NCI-H146 treated with DMSO at 0.1 percent for 48 hours (cell line): ENCODE results near the gene SLC15A3.

Source experiments
- DNase-seq: peaks from one replicate; lab custom pipeline; 2025; ENCODE audit not compliant: unreplicated experiment; lab: John Stamatoyannopoulos, UW

Gene SLC15A3

GRCh38 chr11:60946601-60947264 is 5.2 kb downstream of the SLC15A3 start:
- DNase-seq = no peak

- no peak for DNase-seq
These were observed 6.7 kb downstream of the SLC15A3 start for GRCh38 chr11:60945295-60945667.

DNA sequence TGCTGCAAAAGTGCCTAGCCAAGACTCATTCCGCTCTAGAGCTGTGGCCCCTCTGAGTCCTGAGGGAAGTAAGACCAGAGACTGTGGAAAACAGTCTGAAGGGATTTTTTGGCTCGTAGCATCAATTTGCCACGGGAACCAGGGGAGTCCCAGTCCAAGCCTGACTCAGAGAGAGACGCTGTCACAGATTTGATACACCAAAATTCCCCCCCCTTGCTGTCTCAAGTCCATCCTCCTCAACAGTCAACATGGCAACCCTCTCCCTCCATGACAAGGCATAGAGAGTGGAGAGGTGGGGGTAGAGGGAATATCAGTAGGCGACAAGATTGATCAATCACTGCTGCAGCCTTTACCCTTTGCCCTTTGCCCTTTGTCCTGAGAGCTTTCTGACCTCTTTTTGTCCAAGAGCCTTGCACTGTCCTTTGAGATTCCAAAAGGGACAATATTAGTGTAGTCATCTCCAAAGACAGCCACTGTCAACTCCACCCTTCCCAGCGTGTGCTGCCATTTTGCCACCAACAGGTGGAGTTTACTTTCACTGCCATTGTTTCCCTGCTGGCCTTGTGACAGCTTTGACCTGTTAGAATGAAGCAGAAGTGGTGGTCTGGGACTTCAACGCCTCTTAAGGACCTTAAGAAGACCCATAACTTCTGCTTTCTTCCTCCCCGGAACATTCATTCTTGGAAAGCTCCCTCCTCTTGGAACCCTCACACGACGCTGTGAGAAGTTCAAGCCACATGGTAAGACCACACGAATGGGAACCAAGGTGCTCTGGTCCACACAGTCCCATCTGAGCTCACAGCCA is 7.3 kb downstream of the SLC15A3 start:
- DNase-seq = no peak

GRCh38 chr11:60942970-60943565 is 8.9 kb downstream of the SLC15A3 start:
- DNase-seq = no peak

DNA sequence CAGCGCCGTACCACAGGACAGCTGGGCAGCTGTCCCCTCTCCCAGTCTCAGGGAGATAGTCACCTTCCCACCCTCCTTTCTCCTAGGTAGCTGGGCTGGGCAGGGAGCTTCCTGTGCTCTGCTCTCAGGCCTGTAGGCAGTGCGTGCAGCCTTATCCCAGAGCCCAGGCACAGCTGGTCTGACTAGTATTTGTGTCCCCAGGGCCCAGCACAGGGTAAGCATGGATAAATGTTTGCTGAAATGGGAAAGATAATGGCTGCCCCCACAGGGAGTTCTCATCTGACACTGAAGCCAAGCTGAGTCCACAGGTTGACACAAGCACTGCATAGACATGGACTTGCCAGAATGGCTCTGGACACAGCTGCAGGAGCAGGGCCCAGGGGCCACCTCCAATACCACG is 9.8 kb downstream of the SLC15A3 start:
- DNase-seq = peak; percentile 44

GRCh38 chr11:60941371-60942119 is 10.4 kb downstream of the SLC15A3 start:
- no peak for DNase-seq

DNA sequence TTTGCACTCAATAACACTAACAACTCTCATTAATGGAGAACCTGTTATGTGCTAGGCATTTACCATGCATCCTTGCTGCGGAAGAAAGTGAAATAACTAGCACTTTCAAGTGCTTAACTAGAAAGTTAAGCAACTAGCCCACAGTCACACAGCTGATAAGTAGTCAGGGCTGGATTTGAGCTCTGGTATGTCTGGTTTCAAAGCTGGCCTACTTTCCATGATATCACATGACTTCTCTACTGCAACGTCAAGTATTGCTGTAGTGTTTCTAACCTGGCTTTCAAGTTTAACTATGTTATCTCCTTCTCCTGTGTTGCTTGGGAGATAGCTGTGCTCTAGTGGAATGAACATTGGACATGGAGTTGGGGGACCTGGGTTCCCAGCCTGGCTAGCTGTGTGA is 12.1 kb downstream of the SLC15A3 start:
- no peak for DNase-seq

DNA sequence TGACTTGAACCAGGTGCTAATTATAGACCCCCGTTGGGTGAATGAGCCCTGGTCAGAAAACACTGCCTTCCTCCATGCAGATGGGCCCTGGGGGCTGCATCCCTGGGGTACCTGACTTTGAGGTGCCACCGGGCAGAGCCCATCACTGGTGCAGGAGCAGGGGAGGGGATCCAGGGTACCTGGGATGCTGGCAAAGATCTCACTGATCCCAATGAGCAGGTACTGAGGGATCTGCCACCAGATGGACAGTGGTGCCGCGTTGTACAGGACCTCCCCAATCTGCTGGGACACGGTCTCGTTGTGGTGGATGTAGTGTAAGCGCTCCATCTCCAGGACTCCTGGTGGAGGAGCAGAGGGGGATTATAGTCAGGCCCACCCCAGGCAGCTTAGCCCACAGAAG is 12.7 kb downstream of the SLC15A3 start:
- DNase-seq = no peak

DNA sequence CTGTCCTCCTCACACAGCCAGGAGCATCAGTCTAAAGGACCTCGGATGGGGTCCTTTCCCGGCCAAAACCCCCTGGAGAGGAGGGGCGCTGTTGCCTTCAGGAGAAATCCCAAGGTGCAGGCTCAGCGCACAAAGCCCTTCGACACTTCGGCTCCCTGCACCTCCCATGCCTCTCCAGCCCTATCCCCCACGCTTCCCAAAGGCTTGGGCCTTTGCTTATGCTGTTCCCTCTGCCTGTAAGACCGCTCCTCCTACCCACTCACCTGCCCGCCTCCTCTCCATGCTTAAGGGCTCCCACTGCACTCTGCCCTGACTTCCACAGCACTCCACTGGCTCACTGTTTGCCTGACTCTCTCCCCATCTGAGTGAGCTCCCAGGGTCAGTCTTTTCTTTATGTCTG is 13.5 kb downstream of the SLC15A3 start:
- DNase-seq = no peak

DNA sequence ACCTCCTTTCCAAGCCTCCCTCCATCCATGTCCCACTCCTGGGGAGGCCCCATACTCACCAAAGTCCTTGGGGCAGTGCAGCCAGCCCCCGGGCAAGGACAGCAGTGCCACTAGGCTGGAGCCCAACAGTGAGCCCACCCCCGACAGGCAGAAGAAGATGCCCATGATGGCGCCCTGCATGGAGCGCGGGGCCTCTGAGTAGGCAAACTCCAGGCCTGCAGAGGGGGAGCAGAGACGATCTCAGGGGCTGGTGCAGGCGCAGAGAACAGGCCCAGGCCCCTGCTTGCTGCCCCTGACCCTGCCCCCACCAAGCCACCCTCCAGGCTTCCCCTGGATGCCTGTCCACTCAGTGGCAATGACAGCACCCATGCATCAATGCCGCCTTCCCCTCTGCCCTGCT is 14.2 kb downstream of the SLC15A3 start:
- no peak for DNase-seq

DNA sequence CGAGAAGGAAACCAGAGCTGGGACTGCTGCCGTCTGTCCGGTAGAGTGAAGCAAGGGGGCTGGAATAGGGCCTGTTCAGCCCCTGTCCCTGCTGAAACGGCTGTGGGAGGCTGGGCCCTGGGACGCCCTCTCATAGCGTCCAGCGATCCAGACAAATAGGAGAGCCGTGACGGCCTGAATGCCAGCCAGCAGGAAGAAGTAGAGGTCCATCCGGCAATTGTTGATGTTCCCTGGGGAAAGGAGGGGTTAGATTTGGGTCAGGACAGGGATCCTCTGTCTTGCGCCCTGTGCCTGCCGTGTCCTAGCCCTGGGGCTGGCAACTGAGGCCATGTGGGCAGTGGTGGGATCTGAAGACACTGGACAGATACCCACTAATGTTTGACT is 14.8 kb downstream of the SLC15A3 start:
- DNase-seq = no peak

DNA sequence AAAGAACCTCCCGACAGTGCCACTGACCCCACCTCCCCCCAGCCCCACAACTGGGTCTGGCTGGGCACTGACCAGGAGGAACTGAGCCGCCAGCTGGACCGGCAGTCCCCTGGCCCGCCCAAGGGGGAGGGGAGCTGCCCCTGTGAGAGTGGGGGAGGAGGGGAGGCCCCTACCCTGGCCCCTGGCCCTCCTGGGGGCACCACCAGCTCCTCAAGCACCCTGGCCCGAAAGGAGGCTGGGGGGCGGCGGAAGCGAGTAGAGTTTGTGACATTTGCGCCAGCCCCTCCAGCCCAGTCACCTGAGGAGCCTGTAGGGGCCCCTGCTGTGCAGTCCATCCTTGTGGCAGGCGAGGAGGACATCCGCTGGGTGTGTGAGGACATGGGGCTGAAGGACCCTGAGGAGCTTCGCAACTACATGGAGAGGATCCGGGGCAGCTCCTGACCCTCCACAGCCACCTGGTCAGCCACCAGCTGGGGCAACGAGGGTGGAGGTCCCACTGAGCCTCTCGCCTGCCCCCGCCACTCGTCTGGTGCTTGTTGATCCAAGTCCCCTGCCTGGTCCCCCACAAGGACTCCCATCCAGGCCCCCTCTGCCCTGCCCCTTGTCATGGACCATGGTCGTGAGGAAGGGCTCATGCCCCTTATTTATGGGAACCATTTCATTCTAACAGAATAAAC is 15.4 kb downstream of the SLC15A3 start:
- no peak for DNase-seq

DNA sequence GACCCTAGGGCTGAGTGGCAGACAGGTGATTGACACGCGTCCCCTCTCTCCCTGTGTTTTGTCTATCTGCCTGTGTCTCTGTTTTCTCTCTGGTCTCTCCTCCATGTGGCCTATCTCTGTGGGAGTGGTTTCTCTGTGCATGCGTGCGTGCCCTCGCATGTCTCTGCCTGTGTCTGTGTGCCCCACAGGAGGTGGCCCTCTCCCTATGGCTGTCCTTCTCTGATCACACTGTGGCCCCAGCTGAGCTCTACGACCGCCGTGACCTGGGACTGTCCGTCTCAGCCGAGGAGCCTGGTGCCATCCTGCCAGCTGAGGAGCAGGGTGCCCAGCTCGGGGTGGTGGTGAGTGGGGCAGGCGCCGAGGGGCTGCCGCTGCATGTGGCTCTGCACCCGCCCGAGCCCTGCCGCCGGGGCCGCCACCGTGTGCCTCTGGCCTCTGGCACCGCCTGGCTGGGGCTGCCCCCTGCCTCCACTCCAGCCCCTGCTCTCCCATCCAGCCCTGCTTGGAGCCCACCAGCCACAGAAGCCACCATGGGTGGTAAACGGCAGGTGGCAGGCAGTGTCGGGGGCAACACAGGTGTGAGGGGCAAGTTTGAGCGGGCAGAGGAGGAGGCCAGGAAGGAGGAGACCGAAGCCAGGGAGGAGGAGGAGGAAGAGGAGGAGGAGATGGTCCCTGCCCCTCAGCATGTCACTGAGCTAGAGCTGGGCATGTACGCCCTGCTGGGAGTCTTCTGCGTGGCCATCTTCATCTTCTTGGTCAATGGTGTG is 16.1 kb downstream of the SLC15A3 start:
- no peak for DNase-seq

DNA sequence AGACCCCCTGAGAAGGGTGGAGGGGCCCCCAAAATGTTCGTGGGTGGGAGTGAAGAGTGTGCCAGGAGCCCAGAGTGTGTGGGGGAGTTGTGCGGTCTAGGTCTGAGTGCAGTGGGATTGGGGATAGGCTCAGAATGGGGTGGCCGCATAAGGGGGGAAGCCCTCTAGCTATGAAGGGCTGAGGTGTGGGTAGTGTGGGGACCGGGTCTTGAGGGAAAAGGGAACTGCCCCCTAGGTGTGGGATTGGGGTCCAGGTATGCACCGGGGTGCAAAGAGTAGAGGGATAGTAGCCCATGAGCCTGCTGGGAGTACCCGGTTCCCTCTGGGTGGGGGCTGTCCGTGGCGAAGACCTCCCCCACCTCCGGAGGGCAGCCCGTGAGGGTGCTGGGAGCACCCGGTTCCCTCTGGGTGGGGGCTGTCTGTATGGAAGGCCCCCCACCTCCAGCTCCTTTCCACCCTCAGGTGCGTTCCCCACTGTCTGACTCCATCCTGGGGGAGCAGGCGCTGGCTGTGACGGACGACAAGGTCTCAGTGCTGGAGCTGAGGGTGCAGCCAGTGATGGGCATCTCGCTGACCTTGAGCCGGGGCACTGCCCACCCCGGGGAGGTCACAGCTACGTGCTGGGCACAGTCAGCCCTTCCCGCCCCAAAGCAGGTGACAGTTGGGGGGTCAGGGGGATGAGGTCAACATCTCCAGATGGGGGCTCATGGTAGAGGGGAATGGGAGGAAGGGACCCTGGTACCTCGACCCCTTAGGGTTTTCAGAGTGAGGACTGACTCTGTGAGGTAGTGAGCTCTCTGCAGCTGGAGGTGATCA is 17.0 kb downstream of the SLC15A3 start:
- no peak for DNase-seq

DNA sequence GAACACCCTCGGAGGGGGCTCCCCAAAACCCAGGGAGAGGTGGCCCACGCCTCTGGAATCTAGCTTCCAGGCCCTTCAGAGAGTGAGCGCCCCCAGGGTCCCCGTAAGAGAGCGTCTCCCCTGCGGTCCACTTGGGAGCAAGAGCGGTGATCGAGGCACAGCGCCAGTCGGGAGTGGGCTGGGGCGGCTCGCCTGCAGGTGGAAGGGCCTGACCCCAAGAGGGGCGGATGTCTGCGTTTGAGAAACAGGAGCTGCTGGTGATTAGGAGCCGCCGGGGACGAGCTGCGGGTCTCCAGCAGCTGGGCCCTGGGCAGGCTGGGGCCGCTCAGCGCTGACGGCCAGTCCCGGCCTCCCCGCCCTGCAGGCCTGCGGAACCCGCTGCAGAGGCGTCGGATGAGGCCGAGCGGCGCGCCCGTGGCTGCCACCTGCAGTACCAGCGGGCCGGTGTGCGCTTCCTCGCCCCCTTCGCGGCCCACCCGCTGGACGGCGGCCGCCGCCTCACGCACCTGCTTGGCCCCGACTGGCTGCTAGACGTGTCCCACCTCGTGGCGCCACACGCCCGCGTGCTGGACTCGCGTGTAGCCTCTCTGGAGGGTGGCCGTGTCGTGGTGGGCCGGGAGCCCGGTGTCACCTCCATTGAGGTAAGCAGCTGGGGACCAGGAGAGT is 17.7 kb downstream of the SLC15A3 start:
- DNase-seq = no peak

DNA sequence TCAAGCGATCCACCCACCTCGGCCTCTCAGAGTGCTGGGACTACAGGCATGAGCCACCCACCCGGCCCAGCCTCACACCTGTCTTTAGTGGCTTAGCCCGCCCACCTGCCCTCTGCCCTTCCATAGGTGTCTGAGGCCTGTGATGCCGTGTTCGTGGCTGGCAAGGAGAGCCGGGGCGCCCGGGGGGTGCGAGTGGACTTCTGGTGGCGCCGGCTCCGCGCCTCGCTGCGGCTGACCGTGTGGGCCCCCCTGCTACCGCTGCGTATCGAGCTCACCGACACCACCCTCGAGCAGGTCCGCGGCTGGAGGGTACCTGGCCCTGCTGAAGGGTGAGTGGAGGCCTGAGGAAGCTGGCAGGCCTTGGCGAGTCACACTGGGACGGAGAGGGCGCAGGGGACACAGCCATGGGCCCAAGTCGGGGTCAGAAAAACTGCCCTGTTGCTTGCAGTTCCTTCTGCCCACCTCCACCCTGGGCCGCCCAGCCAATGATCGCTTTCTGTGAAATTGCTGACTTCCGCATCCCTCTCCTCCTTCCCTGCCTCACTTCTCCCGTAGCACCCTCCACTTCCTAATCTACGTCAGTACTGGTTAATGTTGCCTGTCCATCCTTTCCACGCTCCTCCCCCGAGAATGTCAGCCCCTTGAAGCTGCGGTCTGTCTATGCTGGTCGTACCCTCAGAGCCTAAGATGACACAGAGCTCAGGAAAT is 18.4 kb downstream of the SLC15A3 start:
- no peak for DNase-seq

DNA sequence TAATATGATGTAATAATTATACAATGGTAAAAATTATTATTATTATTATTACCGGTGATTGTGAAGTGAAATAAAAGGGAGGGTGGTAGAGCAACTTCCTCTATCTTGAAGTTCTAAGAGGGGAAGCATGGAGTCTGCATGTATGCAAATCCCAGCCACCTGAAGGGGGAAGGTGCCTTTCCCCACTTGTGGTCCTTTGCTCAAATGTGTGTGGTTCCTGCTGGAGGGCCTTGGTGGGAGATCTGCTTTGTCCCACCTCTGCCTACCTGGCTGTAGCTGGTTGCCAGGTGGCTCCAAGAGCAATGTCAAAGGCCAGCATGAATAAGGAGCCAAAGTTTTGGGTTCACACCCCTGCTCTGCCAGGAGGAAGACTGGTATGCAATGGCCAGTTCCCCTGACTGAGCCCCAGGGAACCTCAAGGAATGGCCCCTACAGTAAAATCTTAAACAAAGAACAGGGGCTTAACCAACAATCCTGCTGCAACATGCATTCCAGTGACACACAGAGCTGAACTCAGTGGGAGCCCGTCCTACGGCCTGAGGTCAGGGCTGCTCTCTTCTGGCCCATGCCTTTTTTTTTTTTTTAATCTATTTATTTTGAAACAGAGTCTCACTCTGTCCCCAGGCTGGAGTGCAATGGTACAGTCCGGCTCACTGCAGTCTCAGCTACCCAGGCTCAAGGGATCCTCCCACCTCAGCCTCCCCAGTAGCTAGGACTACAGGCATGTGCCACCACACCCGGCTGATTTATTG is 19.2 kb downstream of the SLC15A3 start:
- DNase-seq = no peak

GRCh38 chr11:60931917-60932316 is 20.1 kb downstream of the SLC15A3 start:
- no peak for DNase-seq
